NOMO-1 treated with dmso at 0.1 percent for 144 hours (cell line): Measurements from ENCODE around the gene ITPR1.

Experiments
- DNase-seq: peaks from one replicate; lab custom pipeline; 2025; ENCODE audit not compliant: unreplicated experiment; lab: John Stamatoyannopoulos, UW

Gene ITPR1

DNA sequence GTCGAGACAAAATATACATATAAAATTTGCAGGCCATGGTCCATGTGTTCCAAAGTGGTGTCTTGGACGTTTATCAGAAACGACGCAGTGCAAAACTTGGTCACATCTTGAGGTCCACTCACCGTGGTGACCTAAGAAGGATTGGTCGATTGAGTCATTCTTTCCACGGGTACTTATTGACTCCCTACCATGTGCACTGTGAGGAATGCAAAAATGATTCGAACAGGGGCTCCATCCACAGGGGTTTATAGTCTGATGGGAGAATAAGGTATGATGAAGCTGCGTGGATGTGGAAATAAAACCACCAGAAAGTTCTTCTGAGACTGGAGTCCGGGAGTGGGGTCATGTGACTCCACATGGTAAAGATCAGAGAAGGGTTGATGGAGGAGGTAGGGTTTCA is 185.2 kb downstream of the ITPR1 start:
- DNase-seq = no peak

DNA sequence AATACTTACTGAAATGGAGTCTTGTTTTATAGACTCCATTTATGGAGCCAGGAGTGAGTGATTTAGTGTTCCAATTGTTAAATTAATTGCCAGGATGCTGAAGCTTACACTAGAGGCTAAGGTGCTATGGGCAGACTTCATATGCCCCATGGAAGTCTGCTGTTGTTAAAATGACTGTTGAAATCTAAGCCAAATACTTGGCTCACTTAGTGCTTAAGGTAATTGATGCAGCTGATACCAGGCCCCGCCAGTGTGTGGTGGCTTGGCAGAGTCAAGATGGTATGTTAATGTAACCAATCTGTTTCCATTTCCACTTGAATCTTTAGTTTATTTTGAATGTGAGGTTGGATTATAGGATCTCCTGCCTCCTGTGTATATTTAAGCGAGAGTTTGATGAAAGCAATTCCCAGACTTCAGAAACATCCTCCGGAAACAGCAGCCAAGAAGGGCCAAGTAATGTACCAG is 187.1 kb downstream of the ITPR1 start:
- no peak for DNase-seq

DNA sequence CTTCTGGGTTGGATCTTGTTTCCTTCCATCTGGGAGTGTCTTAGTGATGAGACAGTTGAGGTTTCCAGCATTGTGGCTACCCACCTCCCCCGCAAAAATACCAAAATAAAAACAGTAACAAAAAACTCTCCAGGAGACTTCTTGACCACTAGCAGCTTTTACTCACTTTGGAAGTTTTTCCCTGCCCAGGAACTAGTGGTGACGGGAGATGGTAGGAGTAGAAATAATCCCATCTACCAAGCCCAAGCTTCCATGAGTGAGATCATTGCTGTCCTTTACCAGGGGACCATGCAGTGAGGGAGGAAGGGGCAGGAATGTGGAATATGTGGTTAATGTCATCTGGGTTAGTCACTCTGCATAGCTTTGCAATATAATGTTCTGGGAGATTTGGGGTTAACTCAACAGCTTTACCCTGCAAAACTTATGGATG is 187.7 kb downstream of the ITPR1 start:
- no peak for DNase-seq

DNA sequence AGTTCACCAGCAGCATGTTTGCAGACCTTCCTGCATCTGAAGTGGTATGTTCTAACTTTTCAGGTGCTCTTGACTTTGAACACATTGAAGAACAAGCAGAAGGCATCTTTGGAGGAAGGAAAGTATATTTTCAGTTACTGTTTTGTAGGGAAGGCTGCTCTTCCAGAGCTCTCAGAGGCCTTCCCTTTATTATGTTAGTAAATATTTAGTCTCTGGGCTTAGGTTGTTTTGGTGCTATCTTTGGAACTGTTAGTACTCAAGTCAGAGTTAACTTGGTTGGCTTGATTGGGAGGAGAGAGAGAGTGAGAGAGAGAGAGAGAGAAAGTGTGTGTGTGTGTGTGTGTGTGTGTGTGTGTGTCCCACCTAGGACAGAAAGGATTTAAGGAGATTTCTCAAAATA is 188.2 kb downstream of the ITPR1 start:
- no peak for DNase-seq

DNA sequence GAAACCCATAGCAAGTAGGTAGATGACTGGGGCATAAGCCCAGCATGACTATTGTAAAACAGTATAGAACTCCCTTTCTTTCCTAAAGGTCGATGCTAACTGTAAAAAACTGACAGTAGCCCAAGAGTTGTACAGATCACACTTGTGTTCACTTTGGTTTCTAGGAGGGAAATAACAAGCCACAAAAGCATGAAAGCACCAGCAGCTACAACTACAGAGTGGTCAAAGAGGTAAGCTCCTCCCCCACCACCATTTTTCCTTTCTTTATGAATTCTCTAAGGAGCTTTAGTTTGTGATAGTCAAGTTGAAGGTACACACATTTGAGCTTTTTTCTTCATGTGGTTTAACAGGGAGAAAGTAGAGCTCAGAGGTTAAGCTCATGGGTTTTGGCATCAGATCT is 191.0 kb downstream of the ITPR1 start:
- no peak for DNase-seq

DNA sequence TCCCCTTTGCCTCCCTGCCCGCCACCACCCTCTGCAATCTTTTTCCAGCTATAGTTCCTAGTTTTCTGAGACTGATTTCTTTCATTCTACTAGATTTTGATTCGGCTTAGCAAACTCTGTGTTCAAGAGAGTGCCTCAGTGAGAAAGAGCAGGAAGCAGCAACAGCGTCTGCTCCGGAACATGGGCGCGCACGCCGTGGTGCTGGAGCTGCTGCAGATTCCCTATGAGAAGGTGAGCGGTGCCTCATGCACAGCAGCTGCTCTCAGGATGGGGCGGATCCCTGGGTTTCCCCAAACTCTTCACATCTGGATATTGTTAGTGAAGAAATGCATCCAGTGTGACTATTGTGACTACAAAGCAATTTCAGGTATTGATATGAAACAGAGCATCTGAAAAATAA is 191.8 kb downstream of the ITPR1 start:
- no peak for DNase-seq

DNA sequence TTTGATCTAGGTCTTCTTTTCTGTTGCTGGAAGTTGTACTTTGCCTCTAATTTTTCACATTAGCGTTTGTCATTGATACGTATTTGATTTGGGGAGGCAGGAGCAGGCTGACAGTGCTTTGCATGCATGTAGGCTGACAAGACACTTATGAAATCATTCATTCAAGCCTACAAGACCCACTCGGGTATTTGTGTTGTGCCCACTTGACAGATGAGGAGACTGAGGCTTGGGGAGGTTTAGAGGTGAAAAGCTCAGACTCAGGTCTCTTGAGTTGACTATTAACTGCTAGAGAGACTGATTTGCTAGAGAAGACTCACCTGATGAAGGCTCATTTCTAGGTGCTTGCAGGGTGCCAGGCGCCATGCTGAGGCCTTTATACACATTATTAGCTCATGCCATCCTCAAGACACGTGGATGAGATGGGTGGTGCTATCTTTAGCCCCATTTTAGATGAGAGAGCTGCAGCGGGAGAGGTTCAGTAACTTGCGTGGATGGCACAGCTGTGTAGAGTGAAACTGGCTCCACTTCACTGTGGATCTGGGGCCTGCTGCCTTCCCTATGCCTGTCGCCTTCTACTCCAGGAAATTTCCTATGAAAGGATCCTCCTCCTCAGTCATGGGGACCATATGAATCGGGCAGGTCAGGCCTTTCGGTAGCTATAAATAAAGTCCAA is 192.7 kb downstream of the ITPR1 start:
- DNase-seq = no peak

DNA sequence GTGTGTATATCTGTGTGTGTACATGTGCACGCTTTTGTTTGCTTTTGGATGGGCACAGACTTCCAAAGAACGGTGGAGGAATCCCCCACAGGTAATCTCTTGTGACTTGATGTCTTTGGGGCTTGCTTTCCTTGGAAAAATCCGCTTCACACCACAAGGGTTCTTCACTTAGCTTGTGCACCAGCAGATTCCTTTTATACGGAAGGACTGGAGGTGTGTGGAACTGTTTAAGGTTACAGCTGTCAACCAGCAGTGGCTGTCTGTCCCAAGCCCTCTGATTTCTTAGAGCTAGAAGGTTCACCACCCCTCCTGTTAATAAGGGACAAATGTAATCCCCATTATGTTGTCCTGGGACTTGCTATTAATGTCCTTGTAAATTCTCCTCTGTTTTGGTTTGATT is 193.5 kb downstream of the ITPR1 start:
- no peak for DNase-seq

DNA sequence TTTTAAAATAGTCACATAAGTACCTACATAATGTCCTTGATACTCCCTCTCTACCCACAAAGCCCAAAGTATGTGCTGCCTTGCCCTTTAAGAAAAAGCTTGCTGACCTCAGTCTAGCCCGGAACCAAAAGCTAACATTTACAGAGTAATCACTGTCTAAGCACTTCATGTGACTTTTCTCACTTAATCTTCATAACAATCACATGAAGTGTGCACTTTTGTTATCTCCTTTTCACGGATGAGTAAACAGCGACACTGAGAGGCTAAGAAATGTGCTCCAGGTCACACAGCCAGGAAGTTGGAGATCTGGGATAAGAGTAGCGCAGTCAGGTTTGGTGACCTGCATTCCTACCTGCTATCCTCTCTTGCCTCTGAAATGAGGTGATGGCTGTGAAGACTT is 194.0 kb downstream of the ITPR1 start:
- DNase-seq = no peak

DNA sequence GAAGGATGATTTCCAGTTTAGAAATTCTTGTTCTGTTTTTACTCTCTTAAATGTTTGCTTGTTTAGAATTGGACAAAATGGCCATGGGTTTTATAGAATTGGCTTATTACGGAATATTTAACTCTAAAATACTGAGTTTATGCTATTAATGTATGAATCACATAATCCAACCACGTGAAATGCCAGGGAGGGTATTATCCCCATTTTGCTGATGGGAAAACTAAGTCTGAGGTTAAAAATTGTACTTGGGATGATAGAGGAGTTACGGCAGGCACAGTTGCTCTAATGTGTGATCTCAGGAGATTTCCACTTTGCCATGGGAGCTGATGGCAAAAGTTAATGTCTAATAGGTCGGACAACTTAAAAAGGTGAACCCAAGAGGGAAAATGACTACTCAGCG is 194.4 kb downstream of the ITPR1 start:
- no peak for DNase-seq

DNA sequence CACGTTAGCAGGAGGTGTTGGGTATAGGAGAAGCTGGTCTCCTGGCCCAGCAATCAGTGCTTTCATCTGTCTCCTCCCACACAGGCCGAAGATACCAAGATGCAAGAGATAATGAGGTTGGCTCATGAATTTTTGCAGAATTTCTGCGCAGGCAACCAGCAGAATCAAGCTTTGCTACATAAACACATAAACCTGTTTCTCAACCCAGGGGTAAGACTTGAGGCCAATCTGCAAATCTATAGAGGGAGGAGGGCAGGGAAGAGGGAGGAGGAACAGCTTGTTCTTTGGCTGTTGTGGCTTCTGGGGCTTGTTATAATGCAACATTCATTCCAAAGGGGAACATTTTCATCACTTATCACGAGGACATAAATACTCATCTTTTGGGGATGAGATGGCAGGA is 195.3 kb downstream of the ITPR1 start:
- DNase-seq = no peak

DNA sequence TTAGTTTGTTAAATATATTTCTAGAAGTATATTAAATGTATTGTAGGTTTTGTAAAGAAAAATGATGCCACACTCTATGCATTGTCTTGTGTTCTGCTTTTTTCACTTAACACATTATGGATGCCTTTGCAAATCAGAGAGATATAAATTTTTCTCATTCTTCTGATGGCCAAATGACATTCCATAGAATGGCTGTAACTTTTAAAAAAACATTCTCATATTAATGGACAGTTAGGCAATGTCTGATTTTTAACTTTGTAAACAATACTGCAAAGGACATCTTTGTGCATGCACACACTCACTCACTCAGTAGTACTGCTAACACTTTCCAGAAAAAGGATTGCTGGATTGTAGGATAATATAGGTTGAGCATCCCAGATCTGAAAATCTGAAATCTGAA is 195.9 kb downstream of the ITPR1 start:
- no peak for DNase-seq

DNA sequence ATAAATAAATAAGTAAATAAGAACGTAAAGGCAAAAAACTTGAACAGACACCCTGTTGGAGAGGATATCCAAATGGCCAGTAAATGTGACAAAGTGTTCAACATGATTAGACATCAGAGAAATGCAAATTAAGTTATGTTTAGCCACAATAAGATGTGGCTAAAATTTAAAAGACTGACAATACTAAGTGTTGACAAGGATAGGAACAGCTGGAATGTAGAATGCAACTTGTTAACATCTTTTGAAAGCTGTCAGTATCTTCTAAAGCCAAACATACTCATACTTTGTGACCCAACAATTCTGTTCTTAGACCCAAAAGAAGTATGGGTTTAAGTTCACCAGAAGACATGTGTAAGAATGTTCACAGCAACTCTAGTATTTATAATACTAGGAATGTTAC is 197.1 kb downstream of the ITPR1 start:
- DNase-seq = no peak

DNA sequence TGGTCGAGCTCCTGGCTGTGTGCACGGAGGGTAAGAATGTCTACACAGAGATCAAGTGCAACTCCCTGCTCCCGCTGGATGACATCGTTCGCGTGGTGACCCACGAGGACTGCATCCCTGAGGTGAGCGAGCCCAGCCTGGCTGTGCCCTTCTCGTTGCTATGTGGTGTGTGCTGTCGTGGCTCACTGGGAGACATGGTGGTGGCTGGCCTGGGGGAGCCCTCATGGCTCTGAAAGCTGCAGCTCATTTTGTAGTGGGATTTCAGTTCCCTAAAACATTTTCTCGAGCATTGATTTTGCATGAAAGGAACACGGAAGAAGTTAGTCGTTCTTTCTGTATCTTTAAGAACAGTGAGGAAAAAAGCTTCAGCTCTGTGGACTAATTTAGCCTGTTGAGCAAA is 200.5 kb downstream of the ITPR1 start:
- peak; percentile 17 for DNase-seq

DNA sequence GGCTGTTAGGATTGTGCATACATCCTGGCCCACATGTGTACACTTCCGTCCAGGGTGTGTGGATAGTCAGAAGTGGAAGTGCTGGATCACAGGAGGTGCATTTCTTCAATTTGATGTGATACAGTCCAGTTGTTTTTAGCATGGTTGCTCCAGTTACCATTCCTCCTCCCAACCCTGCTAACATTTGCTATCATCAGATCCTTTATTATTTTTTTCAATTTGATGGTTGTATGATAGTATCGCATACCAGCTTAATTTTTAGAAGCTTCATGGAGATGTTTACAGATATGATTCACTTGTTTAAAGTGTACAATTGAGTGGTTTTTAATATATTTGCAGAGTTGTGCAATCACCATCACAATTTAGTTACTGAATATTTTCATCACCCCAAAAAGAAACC is 202.7 kb downstream of the ITPR1 start:
- no peak for DNase-seq

DNA sequence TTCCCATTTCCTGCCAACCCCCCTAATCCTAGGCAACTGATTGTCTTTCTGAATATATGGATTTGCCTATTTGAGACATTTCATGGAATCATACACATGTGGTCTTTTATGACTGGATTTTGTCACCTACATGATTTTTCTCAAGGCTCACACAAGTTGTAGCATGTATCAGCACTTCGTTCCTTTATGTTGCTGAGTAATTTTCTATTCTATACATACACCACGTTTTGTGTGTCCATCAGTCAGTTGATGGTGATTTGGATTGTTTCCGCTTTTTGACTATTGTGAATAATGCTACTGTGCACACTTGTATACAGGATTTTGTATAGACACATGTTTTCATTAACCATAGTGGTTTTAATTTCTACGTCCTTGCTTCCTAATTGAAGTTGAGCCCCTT is 203.1 kb downstream of the ITPR1 start:
- no peak for DNase-seq

DNA sequence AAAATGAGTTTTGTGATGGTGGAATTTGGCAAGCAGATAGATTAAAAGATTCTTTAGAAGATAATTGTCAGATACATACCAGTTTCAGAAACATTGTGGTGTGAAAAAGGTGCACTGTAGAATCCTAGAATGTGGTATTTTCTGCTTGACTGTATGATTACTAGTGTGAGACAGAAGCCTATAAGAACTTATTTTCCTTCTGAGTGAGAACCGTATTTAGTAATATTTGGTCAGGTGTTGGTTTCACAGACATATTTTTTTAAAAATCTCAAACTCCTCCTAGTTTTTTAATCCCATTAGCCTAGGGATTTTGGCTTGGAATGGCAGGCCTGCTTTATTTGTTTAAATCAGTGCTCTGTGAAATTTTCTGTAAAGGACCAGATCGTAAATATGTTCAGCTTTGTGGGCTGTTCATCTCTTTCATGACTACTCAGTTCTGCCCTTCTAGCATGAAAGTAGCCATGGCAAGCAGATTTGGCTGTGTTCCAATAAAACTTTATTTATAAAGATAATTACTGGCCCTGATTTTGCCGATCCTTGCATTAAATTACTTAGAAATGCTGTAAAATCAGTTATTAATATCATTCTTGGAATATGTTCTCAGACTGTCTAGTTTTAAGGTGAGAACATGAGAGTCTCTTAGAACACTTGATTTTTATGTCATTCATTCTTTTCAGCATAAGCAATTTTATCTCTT is 205.1 kb downstream of the ITPR1 start:
- DNase-seq = no peak

DNA sequence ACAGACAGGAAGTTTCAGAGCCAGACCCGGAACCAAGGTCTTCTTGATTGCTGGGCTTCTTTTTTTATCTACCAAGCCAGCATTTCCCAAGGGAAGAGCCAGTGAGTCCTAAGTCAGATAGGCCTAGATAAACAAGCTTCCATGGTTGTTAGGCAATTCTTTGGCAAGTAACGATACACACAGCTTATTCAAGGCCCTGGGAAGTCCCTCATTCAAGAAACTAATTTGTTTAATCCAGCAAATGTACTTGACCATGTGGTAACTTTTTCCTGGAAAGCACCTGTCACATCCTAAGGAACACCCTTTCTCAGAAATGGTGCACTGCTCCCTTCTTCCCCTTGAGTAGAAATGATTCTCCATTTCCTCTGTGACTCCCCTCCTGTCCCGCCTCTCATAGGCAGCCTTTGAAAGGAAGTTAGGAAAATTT is 209.9 kb downstream of the ITPR1 start:
- DNase-seq = no peak

DNA sequence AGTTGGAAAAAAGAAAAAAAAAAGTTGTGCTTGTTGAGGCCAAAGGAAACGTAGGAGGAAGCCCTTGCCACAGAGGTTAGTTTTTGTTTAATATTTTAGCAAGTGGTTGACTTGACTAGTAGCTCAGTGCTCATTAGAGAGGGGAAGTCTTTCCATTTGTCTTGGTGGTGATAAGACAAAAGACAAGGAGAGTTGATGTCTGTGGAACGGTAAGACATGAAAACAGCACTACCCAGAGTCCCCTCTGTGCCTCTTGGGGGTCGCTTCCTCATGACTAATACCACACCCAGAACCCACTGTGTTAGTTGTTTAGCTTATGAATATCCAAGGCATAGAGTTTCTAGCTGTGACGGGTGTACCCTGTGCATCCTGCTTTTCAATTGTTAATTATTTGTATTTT is 211.4 kb downstream of the ITPR1 start:
- DNase-seq = no peak

DNA sequence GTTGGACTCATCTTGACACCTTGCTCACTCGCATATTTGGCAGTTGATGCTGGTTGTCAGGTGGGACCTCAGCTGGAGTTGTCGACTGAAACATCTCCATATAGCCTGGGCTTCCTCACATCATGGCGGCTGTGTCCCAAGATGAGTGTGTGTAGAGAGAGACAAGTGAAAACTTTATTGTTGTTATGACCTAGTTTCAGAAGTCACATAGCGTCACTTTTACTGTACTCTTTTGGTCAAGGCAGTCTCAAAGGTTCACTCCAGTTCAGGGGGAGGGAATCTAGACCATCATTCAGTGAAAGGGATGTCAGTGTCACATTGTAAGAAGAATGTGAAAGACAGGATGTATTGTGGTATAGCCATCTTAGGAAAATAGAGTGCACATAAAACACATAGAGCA is 214.2 kb downstream of the ITPR1 start:
- no peak for DNase-seq

DNA sequence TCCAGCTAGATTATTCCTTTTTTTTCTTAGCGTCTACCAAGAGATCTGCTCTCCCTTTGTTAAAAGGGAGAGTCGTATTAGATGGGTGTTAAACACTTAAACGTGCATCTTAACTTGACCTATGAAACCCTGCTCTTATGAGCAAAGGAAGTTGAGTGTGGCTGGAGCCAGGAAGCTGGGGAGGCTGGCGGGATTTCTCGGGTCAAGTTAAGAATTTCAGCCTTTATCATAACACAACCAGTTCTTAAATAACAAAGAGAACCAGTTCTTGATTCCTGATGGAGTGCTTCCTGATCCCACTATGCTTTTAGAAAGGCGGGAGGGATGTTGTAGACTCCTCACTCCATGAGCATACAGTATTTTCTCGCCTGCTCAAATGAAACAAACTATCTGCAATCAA is 215.1 kb downstream of the ITPR1 start:
- no peak for DNase-seq

DNA sequence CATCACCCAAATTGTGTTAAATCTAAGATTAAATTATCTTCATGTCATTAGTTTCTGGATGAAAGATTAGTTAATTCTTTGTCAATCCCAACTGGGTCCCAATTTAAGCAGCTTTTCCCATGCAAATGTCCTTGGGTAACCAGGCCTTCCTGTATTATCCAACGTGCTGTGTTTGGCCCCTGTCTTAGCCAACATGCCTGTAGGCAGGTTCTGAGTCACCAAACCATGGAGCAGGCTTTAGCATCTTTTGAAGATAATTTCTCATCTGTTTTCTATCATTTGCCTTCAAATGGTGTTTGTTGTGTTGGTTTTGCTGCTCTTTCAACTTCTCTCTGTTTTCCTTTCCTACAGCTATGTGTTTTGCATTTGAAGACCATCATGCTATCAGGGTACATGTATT is 216.2 kb downstream of the ITPR1 start:
- DNase-seq = no peak

DNA sequence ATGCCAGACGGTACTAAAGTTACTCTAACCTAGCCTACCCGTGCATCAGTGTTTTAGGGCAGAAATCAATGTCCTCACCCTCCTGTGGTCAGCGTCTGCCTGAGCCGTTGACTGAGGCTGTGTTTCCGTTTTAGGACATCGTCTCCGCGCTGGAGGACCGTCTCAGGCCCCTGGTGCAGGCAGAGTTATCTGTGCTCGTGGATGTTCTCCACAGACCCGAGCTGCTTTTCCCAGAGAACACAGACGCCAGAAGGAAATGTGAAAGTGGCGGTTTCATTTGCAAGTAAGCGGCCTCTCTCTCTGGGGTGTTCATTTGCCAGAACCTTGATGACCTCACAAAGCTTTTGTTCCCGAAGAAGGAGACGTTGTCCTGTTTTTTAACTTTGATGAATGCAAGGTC is 217.0 kb downstream of the ITPR1 start:
- DNase-seq = no peak
